Large intestine (tissue), 3 donors: ENCODE data around the gene MTA1. TPM values are rescaled to one million over a fixed set of nuclear protein-coding genes. Genes with fewer than 3 reads are reported as not detected.

ENCODE experiments used
- DNase-seq, 2 donors: peaks; one replicate each; pipeline versions ENCODE4 v3.0.0 to v3.0.0-alpha.2; 2013
- H3K27ac ChIP-seq: one replicate; pipeline ENCODE4 v1.5.1; 2013; ENCODE audit warnings: low read length
- H3K27me3 ChIP-seq: 2 replicates; pipeline ENCODE4 v1.6.1; 2013; ENCODE audit warnings: low read length; ENCODE audit not compliant: control insufficient read depth, insufficient read depth
- H3K36me3 ChIP-seq: 2 replicates; pipeline ENCODE4 v1.6.1; 2013; ENCODE audit warnings: low read length; ENCODE audit not compliant: control insufficient read depth, insufficient read depth
- H3K4me1 ChIP-seq: one replicate; pipeline ENCODE4 v1.6.1; 2013; ENCODE audit warnings: low read length; ENCODE audit not compliant: control insufficient read depth, insufficient read depth
- H3K4me3 ChIP-seq: one replicate; pipeline ENCODE4 v1.5.1; 2013; ENCODE audit warnings: low read length
- H3K9me3 ChIP-seq: one replicate; pipeline ENCODE4 v1.6.1; 2013; ENCODE audit warnings: mild to moderate bottlenecking, low read depth, low read length, moderate library complexity; ENCODE audit not compliant: control insufficient read depth
- WGBS: methylation state at CpG from one replicate; pipeline ENCODE4 v1.1.5; 2013; ENCODE audit warnings: low lambda C conversion rate; ENCODE audit not compliant: insufficient coverage; 5-methylcytosine and 5-hydroxymethylcytosine counted together
- polyA plus RNA-seq: library from polyadenylated mRNA; unstranded; fragments of 120-200 nt; gene quantifications from one replicate; pipeline ENCODE4 v1.2.1, GENCODE V29; 2013

MTA1 gene
- polyA plus RNA-seq, 1 donor = 109 TPM

DNA sequence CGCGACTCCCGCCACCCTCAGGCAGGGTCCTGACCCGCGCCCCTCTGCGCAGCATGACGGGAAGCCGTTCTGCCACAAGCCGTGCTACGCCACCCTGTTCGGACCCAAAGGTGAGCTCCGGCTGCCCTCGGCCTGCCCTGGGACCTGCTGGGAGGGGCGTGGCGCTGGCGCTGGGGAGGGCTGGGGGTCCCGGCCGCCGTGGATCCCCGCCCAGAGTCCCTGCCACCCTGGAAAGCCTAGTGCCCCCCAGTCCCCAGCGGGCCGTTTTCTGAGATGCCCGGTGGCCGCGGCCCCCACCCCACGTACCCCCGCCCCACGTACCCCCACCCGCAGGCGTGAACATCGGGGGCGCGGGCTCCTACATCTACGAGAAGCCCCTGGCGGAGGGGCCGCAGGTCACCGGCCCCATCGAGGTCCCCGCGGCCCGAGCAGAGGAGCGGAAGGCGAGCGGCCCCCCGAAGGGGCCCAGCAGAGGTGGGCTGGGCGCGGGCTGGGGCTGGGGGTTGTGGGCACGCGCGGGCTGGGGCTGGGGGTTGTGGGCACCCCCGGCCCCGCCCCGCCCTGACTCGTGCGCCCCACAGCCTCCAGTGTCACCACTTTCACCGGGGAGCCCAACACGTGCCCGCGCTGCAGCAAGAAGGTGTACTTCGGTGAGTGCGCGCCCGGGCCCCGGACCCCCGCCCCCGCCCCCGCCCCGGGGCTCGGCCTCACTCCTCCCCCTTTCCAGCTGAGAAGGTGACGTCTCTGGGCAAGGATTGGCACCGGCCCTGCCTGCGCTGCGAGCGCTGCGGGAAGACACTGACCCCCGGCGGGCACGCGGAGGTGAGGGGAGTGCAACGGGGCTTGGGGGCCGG lies 59.0 kb downstream of the MTA1 start:
- Histone ChIP-seq H3K4me3 (no peak overlapping the region), H3K36me3 (no peaks in the 10 kb centered on the region), H3K27me3 (peaks cover 49% of the 10 kb centered on the region), H3K27ac (no peak overlapping the region), H3K4me1 (peaks cover 50% of the 10 kb centered on the region), H3K9me3 (peaks cover 3% of the 10 kb centered on the region)
- no CpG with 5 or more reads among the region's 81 CpGs for WGBS
- DNase-seq = no peak

DNA sequence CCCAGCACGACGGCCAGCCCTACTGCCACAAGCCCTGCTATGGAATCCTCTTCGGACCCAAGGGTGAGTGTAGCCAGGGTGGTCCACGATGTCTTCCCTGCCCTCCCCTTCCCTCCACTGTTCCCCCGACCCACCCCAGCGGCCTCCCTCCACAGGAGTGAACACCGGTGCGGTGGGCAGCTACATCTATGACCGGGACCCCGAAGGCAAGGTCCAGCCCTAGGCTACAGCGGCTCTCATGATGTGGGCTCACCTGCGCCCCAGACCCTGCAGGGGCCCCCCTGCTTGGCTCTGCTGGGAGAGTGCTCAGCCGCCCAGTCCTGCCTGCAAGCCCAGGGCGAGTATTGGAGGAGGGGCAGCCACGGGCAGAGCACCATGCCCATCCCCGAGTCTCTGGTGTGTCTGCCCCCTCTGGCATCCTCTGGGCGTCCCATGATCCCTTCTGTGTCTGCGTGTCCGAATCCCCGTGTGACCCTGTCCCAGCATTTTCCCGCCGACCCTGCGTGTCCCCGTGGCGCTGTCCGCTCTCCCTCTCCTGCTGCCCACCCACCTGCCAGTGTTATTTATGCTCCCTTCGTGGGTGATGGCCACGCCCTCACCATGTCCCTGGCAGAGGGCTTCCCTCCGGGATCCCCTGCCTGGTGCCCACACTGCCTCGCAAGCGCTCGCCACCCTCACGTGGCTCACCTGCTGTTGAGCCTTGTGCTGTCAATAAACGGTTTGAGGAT lies 60.0 kb downstream of the MTA1 start:
- Histone ChIP-seq H3K27ac (no peak overlapping the region), H3K36me3 (no peaks in the 10 kb centered on the region), H3K27me3 (peaks cover 49% of the 10 kb centered on the region), H3K4me1 (peaks cover 60% of the 10 kb centered on the region), H3K4me3 (no peak overlapping the region), H3K9me3 (peaks cover 3% of the 10 kb centered on the region)
- no peak for DNase-seq
- no CpG with 5 or more reads among the region's 34 CpGs for WGBS

DNA sequence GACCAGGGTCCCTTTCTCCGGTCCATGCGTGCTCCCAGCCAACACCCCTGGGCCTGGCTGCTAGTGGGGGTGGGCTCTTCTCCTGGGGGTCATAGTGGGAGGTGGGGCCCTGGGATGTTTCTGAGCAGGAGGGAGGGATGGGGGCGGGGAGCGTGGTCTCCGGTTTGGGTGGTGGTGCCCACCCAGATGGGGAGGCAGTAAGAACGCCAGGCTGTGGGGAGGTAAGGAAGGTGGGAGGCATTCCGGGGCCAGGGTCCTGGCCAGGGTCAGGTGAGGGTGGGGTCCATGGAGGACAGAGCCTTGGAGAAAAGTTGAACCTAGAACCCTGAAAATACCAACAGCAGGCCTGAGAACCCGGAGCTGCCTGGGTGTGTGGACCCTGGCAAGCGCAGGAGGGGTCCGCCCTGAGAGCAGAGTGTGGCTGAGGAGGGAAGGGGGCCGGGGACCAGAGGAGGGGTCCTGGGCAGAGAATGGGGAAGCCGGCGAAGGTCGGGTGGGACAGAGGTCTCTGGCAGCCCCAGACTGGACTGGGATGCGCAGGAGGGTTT lies 60.6 kb downstream of the MTA1 start:
- no peak for DNase-seq
- H3K36me3 ChIP-seq = no peaks in the 10 kb centered on the region
- H3K9me3 ChIP-seq = peaks cover 3% of the 10 kb centered on the region
- peak overlapping the region; percentile 93 for H3K27ac ChIP-seq
- H3K4me3 ChIP-seq = no peak overlapping the region
- H3K4me1 ChIP-seq = peaks cover 65% of the 10 kb centered on the region
- peaks cover 52% of the 10 kb centered on the region for H3K27me3 ChIP-seq
- 60% methylated on average over 1 of the region's 15 CpGs for WGBS

DNA sequence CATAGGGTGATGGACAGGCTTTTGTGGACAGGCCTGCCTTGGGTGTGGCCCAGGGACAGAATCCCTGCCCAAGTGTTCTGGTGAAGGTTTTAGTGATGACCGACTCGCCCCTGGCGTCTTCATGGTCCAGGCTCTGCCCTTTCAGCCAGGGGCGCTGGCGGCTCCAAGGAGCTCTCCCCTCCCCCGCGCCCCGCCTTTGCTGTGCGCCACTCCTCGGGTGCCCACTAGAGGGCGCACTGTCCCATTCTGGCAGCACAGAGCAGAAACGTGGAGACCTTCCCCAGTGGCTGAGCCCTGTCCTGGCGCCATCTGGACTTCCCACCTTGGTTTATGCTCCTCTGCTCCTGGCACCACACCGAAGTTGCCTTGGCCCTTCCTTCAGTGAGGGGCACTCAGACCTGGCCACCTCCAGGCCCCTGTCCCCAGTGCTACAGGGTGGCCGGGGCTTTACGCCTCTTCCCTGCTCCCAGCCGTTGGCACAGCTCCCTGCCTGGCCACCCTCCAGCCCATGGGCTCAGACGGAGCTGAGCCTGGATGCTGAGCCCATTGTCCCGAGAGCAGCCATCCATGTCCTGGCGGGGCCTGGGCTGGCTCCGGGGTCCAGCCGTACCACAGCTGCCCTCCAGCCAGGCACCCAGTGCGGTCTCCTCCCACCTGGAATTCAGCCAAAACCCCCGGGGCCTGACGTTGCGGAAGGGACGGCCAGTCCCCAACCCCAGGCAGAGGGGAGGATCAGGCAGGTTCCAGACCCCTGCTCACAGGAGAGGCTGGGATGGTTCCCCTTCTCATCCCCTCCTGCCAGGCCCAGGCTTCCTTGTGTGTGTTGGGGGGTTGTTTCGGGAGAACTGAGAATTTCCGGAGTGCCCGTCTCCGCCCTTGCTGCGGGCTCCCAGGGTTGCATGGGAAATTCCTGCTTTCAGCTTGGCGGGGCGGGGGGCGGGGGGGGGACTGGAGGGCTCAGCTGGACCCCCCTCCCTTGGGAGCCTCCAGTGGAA lies 61.5 kb downstream of the MTA1 start:
- H3K4me3 ChIP-seq = peak overlapping the region; percentile 41
- no peaks in the 10 kb centered on the region for H3K36me3 ChIP-seq
- H3K9me3 ChIP-seq = peaks cover 4% of the 10 kb centered on the region
- H3K27me3 ChIP-seq = peaks cover 52% of the 10 kb centered on the region
- no CpG with 5 or more reads among the region's 35 CpGs for WGBS
- peak overlapping the region; percentile 93 for H3K27ac ChIP-seq
- peak; percentile 87 to 90 for DNase-seq
- peaks cover 71% of the 10 kb centered on the region for H3K4me1 ChIP-seq

DNA sequence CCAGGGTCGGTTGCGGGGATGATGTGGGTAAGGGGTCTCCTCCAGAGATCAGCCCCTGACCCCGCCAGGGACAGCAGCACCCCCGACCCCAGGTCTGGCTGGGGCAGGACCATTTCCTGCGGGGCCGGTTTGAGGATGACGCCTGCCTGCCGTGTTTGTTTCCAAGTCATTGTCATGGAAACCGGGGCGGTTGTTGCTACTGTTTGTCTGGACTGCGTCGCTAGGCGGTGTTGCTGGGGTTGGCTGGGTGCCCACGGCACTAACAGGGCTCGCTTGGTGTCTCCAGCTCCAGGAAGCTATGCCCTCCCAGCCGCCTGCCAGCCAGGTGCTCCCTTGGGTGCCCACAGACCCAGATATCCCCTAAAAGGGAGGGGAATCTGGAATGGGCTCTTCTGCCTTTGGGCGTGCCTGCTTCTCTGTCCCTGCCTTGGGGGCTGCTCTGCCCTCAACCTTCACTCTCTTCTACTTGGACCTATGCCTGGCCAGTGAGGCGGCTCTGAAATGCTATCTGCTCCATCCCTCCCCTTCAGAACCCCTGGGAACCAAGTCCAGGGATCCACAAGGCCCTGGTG lies 62.3 kb downstream of the MTA1 start:
- peak overlapping the region; percentile 11 for H3K4me3 ChIP-seq
- DNase-seq = peak; percentile 97 to 98
- H3K27ac ChIP-seq = peak overlapping the region; percentile 93
- H3K4me1 ChIP-seq = peaks cover 72% of the 10 kb centered on the region
- H3K36me3 ChIP-seq = no peaks in the 10 kb centered on the region
- H3K27me3 ChIP-seq = peaks cover 52% of the 10 kb centered on the region
- no CpG with 5 or more reads among the region's 18 CpGs for WGBS
- H3K9me3 ChIP-seq = peaks cover 9% of the 10 kb centered on the region

DNA sequence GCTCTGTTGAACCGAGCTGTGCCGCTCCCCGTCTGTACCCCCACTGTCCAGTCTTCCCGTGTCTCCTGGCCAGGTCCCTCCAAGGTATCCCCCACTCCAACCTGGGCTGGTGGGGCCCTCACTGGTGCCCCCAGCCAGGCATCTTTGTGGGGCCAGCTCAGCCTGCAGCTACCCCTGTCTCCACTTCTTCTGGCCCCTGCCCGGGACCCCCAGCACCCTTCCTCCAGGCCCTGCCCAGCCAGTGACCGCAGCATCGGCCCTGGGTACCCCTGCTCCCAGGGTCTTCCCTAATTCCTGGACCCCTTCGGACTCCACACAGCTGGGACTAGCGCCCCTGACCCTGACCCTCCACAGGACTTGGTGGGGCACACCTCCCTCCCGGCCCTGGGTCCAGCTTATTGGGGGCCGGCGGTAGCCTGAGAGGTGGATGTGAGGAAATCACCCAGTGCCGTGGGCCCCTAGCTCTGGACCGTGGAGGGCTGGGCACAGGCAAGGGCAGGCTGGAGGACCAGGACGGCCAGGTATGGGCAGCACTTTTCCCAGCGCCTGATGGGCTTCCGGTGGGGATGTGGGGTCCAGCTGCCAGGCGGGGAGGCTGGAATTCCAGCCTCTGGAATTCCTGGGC lies 63.0 kb downstream of the MTA1 start:
- peaks cover 71% of the 10 kb centered on the region for H3K4me1 ChIP-seq
- H3K36me3 ChIP-seq = no peaks in the 10 kb centered on the region
- peak overlapping the region; percentile 93 for H3K27ac ChIP-seq
- no peak for DNase-seq
- WGBS = no CpG with 5 or more reads among the region's 18 CpGs
- H3K9me3 ChIP-seq = peaks cover 9% of the 10 kb centered on the region
- H3K27me3 ChIP-seq = peaks cover 52% of the 10 kb centered on the region
- no peak overlapping the region for H3K4me3 ChIP-seq

DNA sequence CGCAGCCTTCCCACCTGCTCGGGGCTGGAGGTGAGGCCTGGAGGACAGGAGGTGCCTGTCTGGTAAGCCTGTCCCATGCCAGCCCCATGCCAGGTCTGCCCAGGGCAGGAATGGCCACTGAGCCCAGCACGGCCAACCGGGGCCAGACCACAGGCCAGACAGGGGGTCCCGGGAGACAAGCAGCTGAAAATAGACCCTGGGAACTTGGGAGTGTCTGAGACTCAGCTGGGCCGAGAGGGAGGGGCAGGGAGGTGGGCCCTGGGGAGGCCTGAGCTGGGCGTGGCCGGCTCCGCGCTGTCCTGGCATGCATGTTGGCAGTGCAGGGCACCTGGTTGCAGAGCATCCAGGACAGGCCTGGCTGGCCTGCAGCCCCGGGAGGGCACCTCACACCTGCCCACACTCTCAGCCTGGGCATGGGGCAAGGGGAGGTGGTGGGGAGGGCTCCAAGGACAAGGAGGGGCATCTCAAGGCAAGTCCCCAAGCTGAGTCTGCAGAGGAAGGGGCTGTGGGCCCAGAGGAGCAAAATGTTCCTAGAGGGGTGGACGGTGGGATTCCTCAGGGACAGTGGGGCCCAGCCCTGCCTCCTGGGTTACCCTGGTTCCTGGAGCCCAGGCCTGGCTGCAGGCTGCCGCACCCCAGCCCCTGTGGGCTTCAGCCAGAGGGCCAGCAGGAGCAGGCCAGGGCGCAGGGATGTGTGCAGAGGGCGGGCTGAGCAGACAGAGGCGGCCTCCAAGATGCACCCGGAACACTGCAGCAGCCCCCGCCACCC lies 63.9 kb downstream of the MTA1 start:
- H3K27ac ChIP-seq = peak overlapping the region; percentile 93

DNA sequence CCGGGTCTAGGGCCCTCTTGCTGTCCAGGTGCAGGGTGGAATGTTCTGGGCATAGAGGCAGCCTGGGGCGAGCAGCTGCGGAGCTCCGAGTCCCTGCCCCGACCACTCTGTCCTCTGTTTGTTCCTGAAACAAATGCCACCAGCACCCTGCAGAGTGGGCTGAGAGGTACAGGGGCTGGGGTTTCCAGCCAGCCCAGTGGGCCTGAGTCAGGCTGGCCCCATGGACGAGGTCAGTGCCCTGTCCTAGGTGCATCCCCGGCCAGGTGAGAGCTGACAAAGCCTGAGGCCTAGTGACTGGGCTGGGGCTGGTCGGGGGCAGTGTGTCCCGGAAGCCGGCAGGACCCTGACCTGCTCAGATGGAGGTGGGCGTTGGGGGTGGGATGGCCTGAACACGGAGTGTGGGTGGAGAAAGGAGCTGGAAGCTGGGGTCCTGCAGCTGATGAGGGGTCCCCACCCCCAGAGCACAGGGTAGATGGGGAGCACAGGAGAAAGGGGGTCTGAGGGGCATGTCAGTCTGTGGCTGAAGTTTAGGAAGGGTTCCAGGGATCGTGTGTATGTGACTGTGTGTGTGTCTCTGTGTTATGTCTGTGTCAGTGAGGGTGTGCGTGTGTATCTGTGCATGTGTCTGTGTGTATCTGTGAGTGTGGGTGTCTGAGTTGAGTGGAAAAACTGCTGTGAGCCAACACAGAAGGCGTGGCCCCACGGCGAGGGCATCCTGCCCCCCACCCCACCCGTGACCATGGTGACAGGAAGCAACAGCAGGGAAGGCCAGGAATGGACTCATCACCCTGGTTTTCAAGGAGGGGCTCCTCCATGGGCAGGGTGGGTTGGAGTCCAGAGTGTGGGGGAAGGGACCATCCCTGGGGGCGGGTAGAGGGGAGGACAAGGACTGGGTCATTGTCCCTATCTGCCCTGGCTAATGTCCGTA lies 64.7 kb downstream of the MTA1 start:
- H3K27me3 ChIP-seq = peaks cover 43% of the 10 kb centered on the region
- WGBS = no CpG with 5 or more reads among the region's 20 CpGs
- H3K9me3 ChIP-seq = peaks cover 9% of the 10 kb centered on the region
- H3K4me1 ChIP-seq = peaks cover 84% of the 10 kb centered on the region
- H3K36me3 ChIP-seq = no peaks in the 10 kb centered on the region
- DNase-seq = peak in 1 of 2 donors; percentile 53
- no peak overlapping the region for H3K4me3 ChIP-seq
- H3K27ac ChIP-seq = no peak overlapping the region

More for the DNA sequence above, 63.9 kb downstream of the MTA1 start:
- no CpG with 5 or more reads among the region's 18 CpGs for WGBS
- no peak overlapping the region for H3K4me3 ChIP-seq
- H3K4me1 ChIP-seq = peaks cover 78% of the 10 kb centered on the region
- peaks cover 49% of the 10 kb centered on the region for H3K27me3 ChIP-seq
- peaks cover 9% of the 10 kb centered on the region for H3K9me3 ChIP-seq
- no peaks in the 10 kb centered on the region for H3K36me3 ChIP-seq
- DNase-seq = no peak
